HL-60 (cell line): Measurements from ENCODE around the gene DHRS2.

Experiments used
- CTCF ChIP-seq: IDR thresholded peaks from one replicate; pipeline ENCODE4 v1.5.1; 2011; ENCODE audit warnings: low read length, control low read depth, inconsistent platforms; ENCODE audit not compliant: insufficient read depth
- SPI1 ChIP-seq: IDR thresholded peaks from 2 replicates; pipeline ENCODE4 v1.6.1; 2012; ENCODE audit warnings: low read depth, mild to moderate bottlenecking, borderline replicate concordance

GRCh38 chr14:23630687-23631086 lies 5.5 kb upstream of the DHRS2 start:
- no peak for TF ChIP-seq CTCF
- TF ChIP-seq SPI1, result no peak
